Memory B cell (primary cell): ENCODE data around the gene DCAF4.
"Not testable (repeated sequence)": the region's sequence is repeated elsewhere in the genome, so short reads cannot be mapped to it uniquely, and the experiment has no call there.

Experiments
- ATAC-seq: fragments of 150-1000 bp; cut with Tn5 transposase; 2 replicates; pipeline ENCODE4 v1.10.0; 2021; ENCODE audit warnings: low read depth, mild to moderate bottlenecking, moderate library complexity
- DNase-seq, 2 donors: peaks; one replicate each; pipeline ENCODE4 v3.0.0; 2022; ENCODE audit warnings: low spot score in 2 of 2
- H3K27ac Mint-ChIP-seq: one replicate; pipeline ENCODE4 v1.8.0; 2022; ENCODE audit warnings: mild to moderate bottlenecking, moderate library complexity, mixed read lengths
- H3K27me3 Mint-ChIP-seq: one replicate; pipeline ENCODE4 v1.8.0; 2022; ENCODE audit warnings: mixed read lengths
- H3K36me3 Mint-ChIP-seq: one replicate; pipeline ENCODE4 v1.8.0; 2022; ENCODE audit warnings: mild to moderate bottlenecking, mixed read lengths
- H3K4me1 Mint-ChIP-seq: one replicate; pipeline ENCODE4 v1.8.0; 2022; ENCODE audit warnings: mixed read lengths
- H3K4me3 Mint-ChIP-seq: one replicate; pipeline ENCODE4 v1.8.0; 2022; ENCODE audit warnings: mild to moderate bottlenecking, moderate library complexity, mixed read lengths
- H3K9me3 Mint-ChIP-seq: one replicate; pipeline ENCODE4 v1.8.0; 2022; ENCODE audit warnings: mixed read lengths

The DCAF4 gene

GRCh38 chr14:72958548-72958947, 32.3 kb downstream of the DCAF4 start:
- Mint-ChIP-seq H3K36me3 (peaks cover 36% of the 10 kb centered on the region), H3K4me1 (no peaks in the 10 kb centered on the region), H3K9me3 (no peaks in the 10 kb centered on the region), H3K27ac (no peak overlapping the region), H3K4me3 (no peak overlapping the region), H3K27me3 (no peaks in the 10 kb centered on the region)
- ATAC-seq: no peak
- DNase-seq: no peak

GRCh38 chr14:72961016-72961415, 34.8 kb downstream of the DCAF4 start:
- H3K9me3 Mint-ChIP-seq, H3K27ac Mint-ChIP-seq: not testable (repeated sequence)
- peaks cover 36% of the 10 kb centered on the region for H3K36me3 Mint-ChIP-seq

GRCh38 chr14:72961579-72962335, 35.5 kb downstream of the DCAF4 start:
- DNase-seq (no peak), ATAC-seq (no peak)
- H3K27ac Mint-ChIP-seq: no peak overlapping the region
- peaks cover 30% of the 10 kb centered on the region for H3K36me3 Mint-ChIP-seq
- H3K27me3 Mint-ChIP-seq: no peaks in the 10 kb centered on the region
- H3K4me3 Mint-ChIP-seq: no peak overlapping the region
- H3K4me1 Mint-ChIP-seq: no peaks in the 10 kb centered on the region
- no peaks in the 10 kb centered on the region for H3K9me3 Mint-ChIP-seq

More at GRCh38 chr14:72961016-72961415, 34.8 kb downstream of the DCAF4 start:
- not testable (repeated sequence) for H3K4me3 Mint-ChIP-seq, DNase-seq, H3K4me1 Mint-ChIP-seq, H3K27me3 Mint-ChIP-seq, ATAC-seq

GRCh38 chr14:72962336-72962754, 36.1 kb downstream of the DCAF4 start:
- not testable (repeated sequence) for H3K4me3 Mint-ChIP-seq, H3K4me1 Mint-ChIP-seq, ATAC-seq, H3K9me3 Mint-ChIP-seq, H3K27ac Mint-ChIP-seq, H3K27me3 Mint-ChIP-seq, DNase-seq
- peaks cover 29% of the 10 kb centered on the region for H3K36me3 Mint-ChIP-seq

- Mint-ChIP-seq H3K36me3 (peaks cover 25% of the 10 kb centered on the region), H3K27me3 (no peaks in the 10 kb centered on the region), H3K4me3 (no peak overlapping the region), H3K27ac (no peak overlapping the region), H3K4me1 (no peaks in the 10 kb centered on the region), H3K9me3 (no peaks in the 10 kb centered on the region)
- no peak for DNase-seq
- no peak for ATAC-seq
These were observed 36.6 kb downstream of the DCAF4 start for GRCh38 chr14:72962829-72963312.

GRCh38 chr14:72965249-72965648, 39.0 kb downstream of the DCAF4 start:
- DNase-seq (no peak), ATAC-seq (no peak)
- Mint-ChIP-seq H3K4me1 (no peaks in the 10 kb centered on the region), H3K27ac (no peak overlapping the region), H3K9me3 (no peaks in the 10 kb centered on the region), H3K27me3 (no peaks in the 10 kb centered on the region), H3K4me3 (no peak overlapping the region), H3K36me3 (peaks cover 28% of the 10 kb centered on the region)

GRCh38 chr14:72966038-72966437, 39.8 kb downstream of the DCAF4 start:
- ATAC-seq (no peak), DNase-seq (no peak)
- Mint-ChIP-seq H3K9me3 (no peaks in the 10 kb centered on the region), H3K36me3 (peaks cover 23% of the 10 kb centered on the region), H3K4me3 (no peak overlapping the region), H3K27ac (no peak overlapping the region), H3K4me1 (no peaks in the 10 kb centered on the region), H3K27me3 (no peaks in the 10 kb centered on the region)

- H3K4me3 Mint-ChIP-seq: no peak overlapping the region
- no peak for DNase-seq
- H3K4me1 Mint-ChIP-seq: no peaks in the 10 kb centered on the region
- H3K27ac Mint-ChIP-seq: no peak overlapping the region
- peaks cover 21% of the 10 kb centered on the region for H3K36me3 Mint-ChIP-seq
- ATAC-seq: no peak
- H3K9me3 Mint-ChIP-seq: no peaks in the 10 kb centered on the region
- H3K27me3 Mint-ChIP-seq: no peaks in the 10 kb centered on the region
These were observed 42.1 kb downstream of the DCAF4 start for GRCh38 chr14:72968316-72968715.

- Mint-ChIP-seq H3K4me3 (no peak overlapping the region), H3K9me3 (no peaks in the 10 kb centered on the region), H3K27ac (no peak overlapping the region), H3K27me3 (no peaks in the 10 kb centered on the region), H3K4me1 (no peaks in the 10 kb centered on the region), H3K36me3 (peaks cover 30% of the 10 kb centered on the region)
- ATAC-seq (no peak), DNase-seq (no peak)
These were observed 43.9 kb downstream of the DCAF4 start for GRCh38 chr14:72970058-72970630.

GRCh38 chr14:72970824-72971434, 44.7 kb downstream of the DCAF4 start:
- no peaks in the 10 kb centered on the region for H3K27me3 Mint-ChIP-seq
- H3K36me3 Mint-ChIP-seq: peaks cover 31% of the 10 kb centered on the region
- no peak overlapping the region for H3K27ac Mint-ChIP-seq
- no peak for DNase-seq
- H3K4me1 Mint-ChIP-seq: no peaks in the 10 kb centered on the region
- no peak overlapping the region for H3K4me3 Mint-ChIP-seq
- ATAC-seq: no peak
- no peaks in the 10 kb centered on the region for H3K9me3 Mint-ChIP-seq

- no peak for DNase-seq
- Mint-ChIP-seq H3K27me3 (no peaks in the 10 kb centered on the region), H3K9me3 (no peaks in the 10 kb centered on the region), H3K4me3 (no peak overlapping the region), H3K27ac (no peak overlapping the region), H3K4me1 (no peaks in the 10 kb centered on the region), H3K36me3 (peaks cover 34% of the 10 kb centered on the region)
- no peak for ATAC-seq
These were observed 48.4 kb downstream of the DCAF4 start for GRCh38 chr14:72974661-72975060.

- no peaks in the 10 kb centered on the region for H3K27me3 Mint-ChIP-seq
- ATAC-seq: no peak
- peaks cover 34% of the 10 kb centered on the region for H3K36me3 Mint-ChIP-seq
- no peaks in the 10 kb centered on the region for H3K9me3 Mint-ChIP-seq
- no peak overlapping the region for H3K4me3 Mint-ChIP-seq
- no peak overlapping the region for H3K27ac Mint-ChIP-seq
- DNase-seq: no peak
- no peaks in the 10 kb centered on the region for H3K4me1 Mint-ChIP-seq
These were observed 49.5 kb downstream of the DCAF4 start for GRCh38 chr14:72975770-72976169.

- no peaks in the 10 kb centered on the region for H3K9me3 Mint-ChIP-seq
These were observed 52.6 kb downstream of the DCAF4 start for GRCh38 chr14:72978856-72979255.

GRCh38 chr14:72980863-72981262, 54.6 kb downstream of the DCAF4 start:
- Mint-ChIP-seq H3K9me3 (peaks cover 2% of the 10 kb centered on the region), H3K27ac (no peak overlapping the region), H3K4me1 (no peaks in the 10 kb centered on the region), H3K36me3 (peaks cover 37% of the 10 kb centered on the region), H3K4me3 (no peak overlapping the region), H3K27me3 (no peaks in the 10 kb centered on the region)
- no peak for DNase-seq
- no peak for ATAC-seq

More at GRCh38 chr14:72978856-72979255, 52.6 kb downstream of the DCAF4 start:
- ATAC-seq (no peak), DNase-seq (no peak)
- H3K4me3 Mint-ChIP-seq: no peak overlapping the region
- H3K27ac Mint-ChIP-seq: no peak overlapping the region
- no peaks in the 10 kb centered on the region for H3K27me3 Mint-ChIP-seq
- H3K4me1 Mint-ChIP-seq: no peaks in the 10 kb centered on the region
- peaks cover 35% of the 10 kb centered on the region for H3K36me3 Mint-ChIP-seq
